ENCODE measurements around the gene FRMD4A.
"Not testable (repeated sequence)": the region's sequence is repeated elsewhere in the genome, so short reads cannot be mapped to it uniquely, and the experiment has no call there.

Gene FRMD4A

GRCh38 chr10:13795653-13796555 is 534.8 kb downstream of the FRMD4A start:
- no peak for DNase-seq

GRCh38 chr10:13794992-13795612 is 535.6 kb downstream of the FRMD4A start:
- DNase-seq: no peak

DNA sequence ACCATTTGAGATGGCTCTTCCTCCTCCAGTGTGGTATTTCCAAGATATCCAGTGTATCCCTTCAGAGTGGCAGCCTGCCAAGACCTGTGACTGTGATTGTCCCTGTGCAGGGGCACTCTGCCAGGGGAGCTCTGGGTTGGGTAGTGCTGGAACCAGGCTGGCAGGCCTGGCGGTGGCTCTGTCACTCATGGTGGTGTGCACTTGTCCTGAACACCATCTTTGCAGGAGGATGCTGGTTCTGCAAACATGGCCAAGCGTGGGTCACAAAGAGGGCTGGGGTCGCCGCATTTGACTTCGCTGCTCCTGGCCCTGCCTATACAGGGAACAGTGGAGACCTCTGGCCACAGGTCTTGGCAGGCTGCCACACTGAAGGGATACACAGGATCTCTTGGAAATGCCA is 538.7 kb downstream of the FRMD4A start:
- no peak for DNase-seq

DNA sequence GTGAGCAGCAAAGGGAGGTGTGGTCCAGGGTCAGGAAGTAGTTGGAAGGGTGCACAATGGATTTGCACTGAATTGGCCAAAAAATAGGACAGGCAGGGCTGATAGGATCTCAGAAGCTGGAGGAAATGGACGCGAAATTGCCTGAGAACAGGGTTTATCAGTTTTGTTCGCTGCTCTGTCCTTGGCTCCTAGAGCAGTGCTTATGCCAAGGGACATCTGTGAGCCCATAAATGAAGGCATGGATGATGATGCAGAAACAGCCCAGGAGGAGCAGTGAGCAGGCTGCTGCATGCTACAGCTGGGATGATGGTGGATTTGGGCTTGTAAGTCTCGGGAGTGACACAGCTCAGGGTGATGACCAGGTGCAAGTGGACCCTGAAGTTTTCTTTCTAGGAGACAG is 539.2 kb downstream of the FRMD4A start:
- DNase-seq: no peak

DNA sequence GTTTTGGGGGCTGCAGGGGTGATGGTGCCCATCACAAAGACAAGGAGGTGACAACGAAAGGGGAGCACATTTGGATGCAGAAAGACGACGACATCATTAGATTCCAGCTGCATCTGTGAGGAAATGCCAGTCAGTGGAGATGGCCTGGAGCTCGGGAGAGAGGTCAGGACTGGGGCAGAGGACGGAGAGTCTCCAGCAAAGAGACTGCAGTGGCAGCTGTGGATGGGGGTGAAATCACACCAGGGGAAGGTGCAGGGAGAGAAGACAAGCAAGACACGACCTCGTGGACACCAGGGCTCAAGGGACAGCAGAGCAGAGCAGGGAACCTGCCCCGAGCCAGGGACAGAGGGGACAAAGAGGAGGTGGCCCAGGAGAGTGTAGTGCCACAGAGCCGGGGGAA is 540.5 kb downstream of the FRMD4A start:
- no peak for DNase-seq

DNA sequence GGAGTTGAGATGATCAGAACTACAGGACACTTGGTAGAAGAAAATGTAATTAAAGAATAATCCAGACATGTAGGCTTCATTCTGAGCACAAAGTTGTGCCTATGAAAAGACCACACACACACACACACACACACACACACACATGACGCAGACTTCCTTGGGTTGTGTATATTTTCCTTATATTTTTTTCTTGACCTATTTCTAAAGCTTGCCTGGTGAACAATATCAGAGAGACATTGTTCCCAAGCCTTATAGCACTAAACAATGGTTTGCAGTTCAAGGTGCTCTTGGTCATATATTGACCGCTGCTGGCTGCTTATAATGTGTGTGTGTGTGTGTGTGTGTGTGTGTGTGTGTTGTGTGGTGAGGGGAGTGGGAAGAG is 541.3 kb downstream of the FRMD4A start:
- DNase-seq: no peak

- no peak for DNase-seq
Observed at GRCh38 chr10:13788711-13789447, 541.8 kb downstream of the FRMD4A start.

GRCh38 chr10:13788320-13788600 is 542.5 kb downstream of the FRMD4A start:
- no peak for DNase-seq

GRCh38 chr10:13787015-13787421 is 543.7 kb downstream of the FRMD4A start:
- DNase-seq: no peak

DNA sequence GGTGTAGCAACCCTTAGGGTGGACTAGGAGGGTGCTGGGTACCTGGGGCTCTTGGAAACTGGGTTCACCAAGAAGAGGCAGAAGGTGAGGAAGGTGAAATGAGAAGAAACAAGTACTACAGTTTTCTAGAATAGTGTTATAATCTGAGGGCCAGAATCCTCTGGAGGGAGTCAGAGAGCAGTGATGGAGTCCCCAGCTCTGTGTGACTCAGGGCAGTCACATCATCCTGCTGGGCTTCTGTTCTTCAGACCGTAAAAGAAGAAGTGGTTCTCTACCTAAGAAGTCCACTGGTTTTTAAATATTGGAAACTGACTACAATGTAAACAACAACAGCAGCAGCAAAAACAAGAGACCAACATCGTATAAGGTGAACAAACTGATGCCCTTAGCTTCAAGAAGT is 546.7 kb downstream of the FRMD4A start:
- DNase-seq: peak; percentile 29

DNA sequence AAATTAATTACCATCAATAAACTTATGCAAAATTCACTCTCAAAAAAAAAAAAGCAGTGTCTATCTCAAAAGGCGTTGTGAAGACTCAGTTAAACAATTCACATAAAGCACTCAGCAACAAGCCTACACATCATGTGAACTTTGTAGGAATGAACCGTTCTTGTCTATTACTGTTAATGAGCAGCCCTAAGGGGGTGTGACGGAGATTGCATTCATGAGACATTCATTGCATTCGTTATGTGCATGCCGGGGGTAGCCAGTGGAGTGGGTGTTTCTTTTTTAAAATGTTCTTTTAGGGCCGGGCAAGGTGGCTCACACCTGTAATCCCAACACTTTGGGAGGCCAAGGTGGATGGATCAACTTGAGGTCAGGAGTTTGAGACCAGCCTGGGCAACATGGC is 551.0 kb downstream of the FRMD4A start:
- DNase-seq: no peak

- not testable (repeated sequence) for DNase-seq
Observed at GRCh38 chr10:13778693-13778960, 552.1 kb downstream of the FRMD4A start.

GRCh38 chr10:13776861-13777311 is 553.8 kb downstream of the FRMD4A start:
- DNase-seq: no peak

DNA sequence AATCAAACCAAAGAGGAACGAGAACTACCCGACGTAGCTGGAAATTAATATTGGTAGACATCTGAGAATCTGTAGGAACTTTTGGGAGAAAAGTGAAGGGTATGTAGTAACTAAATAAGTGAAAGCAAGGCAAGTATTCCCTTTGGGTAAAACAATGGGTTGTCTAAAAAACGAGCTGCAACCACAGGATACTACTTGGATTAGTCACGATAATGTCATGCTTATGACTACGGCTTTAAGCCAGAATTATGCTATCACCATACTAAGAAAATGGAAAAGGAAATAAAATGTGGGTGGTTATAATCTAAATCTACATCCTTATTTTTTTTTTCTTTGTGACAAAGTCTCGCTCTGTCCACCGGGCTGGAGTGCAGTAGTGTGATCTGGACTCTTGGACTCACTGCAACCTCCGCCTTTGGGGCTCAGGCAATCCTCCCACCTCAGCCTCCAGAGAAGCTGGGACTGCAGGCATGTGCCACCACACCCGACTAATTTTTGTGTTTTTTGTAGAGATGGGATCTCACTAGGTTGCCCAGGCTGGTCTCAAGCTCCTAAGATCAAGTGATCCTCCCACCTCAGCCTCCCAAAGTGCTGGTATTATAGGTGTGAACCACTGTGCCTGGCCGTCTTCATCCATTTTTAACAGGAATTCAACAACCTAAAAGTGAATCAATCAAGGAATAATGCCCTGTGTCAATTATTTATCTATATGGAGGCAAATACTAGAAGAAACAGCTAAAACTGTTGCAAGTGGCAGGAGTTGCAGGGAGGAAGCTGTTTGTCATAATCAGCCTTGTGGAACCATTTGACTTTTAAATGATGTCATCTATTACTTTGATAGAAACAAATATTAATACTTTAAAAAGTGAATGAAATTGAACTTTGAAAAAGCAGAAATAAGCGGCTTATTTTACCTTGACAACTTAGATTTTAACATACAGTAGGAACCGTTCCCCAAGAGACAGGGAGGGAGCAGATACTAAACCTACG is 554.6 kb downstream of the FRMD4A start:
- no peak for DNase-seq

DNA sequence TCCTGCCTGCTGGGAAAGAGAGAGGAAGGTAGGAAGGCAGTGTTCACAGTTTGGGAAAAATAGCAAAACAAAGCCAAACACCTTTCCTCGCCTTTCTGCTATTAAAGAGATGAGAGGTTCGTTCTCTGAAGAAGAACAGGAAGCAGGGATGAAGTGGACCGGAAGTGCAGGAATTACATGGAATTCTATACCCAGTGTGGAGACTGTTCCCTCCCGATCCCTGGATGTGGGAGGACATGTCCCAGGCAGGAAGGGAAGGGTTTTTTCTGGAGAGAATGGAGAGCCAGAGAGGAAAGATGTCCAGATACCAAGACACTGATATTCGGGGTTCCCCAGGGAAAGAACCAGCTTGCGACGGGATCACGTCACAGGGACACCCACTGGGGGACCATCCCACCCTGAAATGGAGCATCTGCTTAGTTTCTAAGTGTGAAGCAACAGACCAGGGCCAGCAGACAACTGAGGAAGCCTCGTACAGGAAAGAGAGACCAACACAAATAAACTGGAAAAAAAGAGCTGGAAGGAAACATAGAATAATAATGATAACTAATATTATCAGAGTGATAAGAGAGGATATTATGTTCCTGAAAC is 556.3 kb downstream of the FRMD4A start:
- no peak for DNase-seq

- DNase-seq: no peak
Observed at GRCh38 chr10:13773496-13774170, 557.1 kb downstream of the FRMD4A start.

GRCh38 chr10:13773043-13773442 is 557.7 kb downstream of the FRMD4A start:
- no peak for DNase-seq

DNA sequence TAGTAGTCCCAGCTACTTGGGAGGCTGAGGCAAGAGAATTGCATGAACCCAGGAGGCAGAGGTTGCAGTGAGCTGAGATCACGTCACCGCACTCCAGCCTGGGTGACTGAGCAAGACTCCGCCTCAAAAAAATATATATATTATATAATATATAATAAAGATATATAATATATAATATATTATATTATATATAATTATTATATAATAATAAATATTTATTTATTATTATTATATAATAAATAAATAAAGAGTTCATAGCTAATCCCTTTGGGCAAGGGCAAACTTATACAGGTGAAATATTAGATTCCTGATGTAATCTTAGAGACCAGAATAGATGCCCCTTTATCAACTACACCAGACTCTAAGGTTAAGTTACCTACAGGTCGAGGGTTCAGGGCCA is 558.7 kb downstream of the FRMD4A start:
- DNase-seq: no peak

GRCh38 chr10:13770760-13771493 is 559.8 kb downstream of the FRMD4A start:
- no peak for DNase-seq

DNA sequence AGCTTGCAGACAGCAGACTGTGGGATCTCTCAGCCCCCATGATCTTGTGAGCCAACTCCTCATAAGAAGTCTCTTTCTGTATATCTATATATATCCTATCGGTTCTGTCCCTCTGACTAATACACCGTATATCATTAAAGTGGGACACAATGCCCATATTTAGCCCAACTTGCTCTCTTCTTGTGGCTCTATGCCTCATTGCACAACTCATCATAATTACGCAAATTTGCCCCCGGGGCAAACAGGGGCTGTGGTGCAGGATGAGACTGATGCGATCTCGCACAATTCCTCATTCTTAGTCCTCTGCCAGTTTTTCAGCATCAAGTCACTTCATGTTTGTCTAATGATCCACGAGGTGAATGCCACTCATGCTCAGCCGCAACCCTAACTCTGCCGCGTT is 560.8 kb downstream of the FRMD4A start:
- no peak for DNase-seq

GRCh38 chr10:13767676-13768178 is 563.0 kb downstream of the FRMD4A start:
- no peak for DNase-seq
